Measurements from ENCODE around the gene CHRFAM7A.
"Not testable (repeated sequence)": the region's sequence is repeated elsewhere in the genome, so short reads cannot be mapped to it uniquely, and the experiment has no call there.

DNA sequence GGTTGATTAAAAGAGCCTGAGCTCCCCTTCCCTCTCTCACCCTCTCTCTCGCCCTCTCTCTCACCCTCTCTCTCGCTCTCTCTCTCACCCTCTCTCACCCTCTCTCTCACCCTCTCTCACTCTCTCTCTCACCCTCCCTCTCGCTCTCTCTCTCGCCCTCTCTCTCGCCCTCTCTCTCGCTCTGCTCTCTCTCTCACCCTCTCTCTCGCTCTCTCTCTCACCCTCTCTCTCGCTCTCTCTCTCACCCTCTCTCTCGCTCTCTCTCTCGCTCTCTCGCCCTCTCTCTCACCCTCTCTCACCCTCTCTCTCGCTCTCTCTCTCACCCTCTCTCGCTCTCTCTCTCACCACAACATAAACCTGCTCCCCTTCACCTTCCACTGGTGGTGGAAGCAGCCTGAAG lies 67.2 kb downstream of the CHRFAM7A start:
- TF ChIP-seq, protein P1, sequence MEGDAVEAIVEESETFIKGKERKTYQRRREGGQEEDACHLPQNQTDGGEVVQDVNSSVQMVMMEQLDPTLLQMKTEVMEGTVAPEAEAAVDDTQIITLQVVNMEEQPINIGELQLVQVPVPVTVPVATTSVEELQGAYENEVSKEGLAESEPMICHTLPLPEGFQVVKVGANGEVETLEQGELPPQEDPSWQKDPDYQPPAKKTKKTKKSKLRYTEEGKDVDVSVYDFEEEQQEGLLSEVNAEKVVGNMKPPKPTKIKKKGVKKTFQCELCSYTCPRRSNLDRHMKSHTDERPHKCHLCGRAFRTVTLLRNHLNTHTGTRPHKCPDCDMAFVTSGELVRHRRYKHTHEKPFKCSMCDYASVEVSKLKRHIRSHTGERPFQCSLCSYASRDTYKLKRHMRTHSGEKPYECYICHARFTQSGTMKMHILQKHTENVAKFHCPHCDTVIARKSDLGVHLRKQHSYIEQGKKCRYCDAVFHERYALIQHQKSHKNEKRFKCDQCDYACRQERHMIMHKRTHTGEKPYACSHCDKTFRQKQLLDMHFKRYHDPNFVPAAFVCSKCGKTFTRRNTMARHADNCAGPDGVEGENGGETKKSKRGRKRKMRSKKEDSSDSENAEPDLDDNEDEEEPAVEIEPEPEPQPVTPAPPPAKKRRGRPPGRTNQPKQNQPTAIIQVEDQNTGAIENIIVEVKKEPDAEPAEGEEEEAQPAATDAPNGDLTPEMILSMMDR (IDR thresholded peaks at IDR 0.05; ENCODE audit: poor library complexity, severe bottlenecking) = not testable (repeated sequence)
- TF ChIP-seq, protein P2, sequence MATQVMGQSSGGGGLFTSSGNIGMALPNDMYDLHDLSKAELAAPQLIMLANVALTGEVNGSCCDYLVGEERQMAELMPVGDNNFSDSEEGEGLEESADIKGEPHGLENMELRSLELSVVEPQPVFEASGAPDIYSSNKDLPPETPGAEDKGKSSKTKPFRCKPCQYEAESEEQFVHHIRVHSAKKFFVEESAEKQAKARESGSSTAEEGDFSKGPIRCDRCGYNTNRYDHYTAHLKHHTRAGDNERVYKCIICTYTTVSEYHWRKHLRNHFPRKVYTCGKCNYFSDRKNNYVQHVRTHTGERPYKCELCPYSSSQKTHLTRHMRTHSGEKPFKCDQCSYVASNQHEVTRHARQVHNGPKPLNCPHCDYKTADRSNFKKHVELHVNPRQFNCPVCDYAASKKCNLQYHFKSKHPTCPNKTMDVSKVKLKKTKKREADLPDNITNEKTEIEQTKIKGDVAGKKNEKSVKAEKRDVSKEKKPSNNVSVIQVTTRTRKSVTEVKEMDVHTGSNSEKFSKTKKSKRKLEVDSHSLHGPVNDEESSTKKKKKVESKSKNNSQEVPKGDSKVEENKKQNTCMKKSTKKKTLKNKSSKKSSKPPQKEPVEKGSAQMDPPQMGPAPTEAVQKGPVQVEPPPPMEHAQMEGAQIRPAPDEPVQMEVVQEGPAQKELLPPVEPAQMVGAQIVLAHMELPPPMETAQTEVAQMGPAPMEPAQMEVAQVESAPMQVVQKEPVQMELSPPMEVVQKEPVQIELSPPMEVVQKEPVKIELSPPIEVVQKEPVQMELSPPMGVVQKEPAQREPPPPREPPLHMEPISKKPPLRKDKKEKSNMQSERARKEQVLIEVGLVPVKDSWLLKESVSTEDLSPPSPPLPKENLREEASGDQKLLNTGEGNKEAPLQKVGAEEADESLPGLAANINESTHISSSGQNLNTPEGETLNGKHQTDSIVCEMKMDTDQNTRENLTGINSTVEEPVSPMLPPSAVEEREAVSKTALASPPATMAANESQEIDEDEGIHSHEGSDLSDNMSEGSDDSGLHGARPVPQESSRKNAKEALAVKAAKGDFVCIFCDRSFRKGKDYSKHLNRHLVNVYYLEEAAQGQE (IDR thresholded peaks at IDR 0.05; ENCODE audit: borderline replicate concordance) = not testable (repeated sequence)
- not testable (repeated sequence) for TF ChIP-seq SMC3 (conservative IDR thresholded peaks at IDR 0.05; ENCODE audit: poor library complexity); EP300 (conservative IDR thresholded peaks at IDR 0.05; ENCODE audit: poor library complexity, severe bottlenecking); POLR2AphosphoS5 (IDR thresholded peaks at IDR 0.05); EZH2 (IDR thresholded peaks at IDR 0.05; ENCODE audit: borderline replicate concordance, insufficient read depth, low read length, poor library complexity, severe bottlenecking); TAF1 (IDR thresholded peaks at IDR 0.05; ENCODE audit: low read depth)

All from neural cell (in vitro differentiated cells).